IMR-90 (cell line): Measurements from ENCODE around the gene PCSK2. TPM values are rescaled to one million over a fixed set of nuclear protein-coding genes. Genes with fewer than 3 reads are reported as not detected.

Experiments used
- ATAC-seq: fragments of 200-7000 bp; cut with Tn5 transposase; 2 replicates; pipeline ENCODE4 v1.9.1; 2020; ENCODE audit warnings: low read depth, mild to moderate bottlenecking, moderate library complexity
- BruUV-seq: library from RNA; stranded (reverse); fragments of 400-500 nt; replicated peaks from 2 replicates; lab custom pipeline; 2021; lab: Mats Ljungman, UMichigan
- CTCF ChIA-PET: fragments of 300-600 bp; formaldehyde crosslinking; extraction: SDS; loops from one replicate; lab custom pipeline; 2021; ENCODE audit warnings: antibody characterized with exemption; lab: Yijun Ruan, JAX
- POLR2A ChIA-PET: fragments of 300-600 bp; sonication (Branson Sonifier 250); formaldehyde crosslinking; loops from one replicate; lab custom pipeline; 2022; ENCODE audit warnings: antibody characterized with exemption; ENCODE audit not compliant: unreplicated experiment; lab: Charles Lee
- DNase-seq: peaks from one replicate; pipeline ENCODE4 v3.0.0; 2013
- H2AFZ ChIP-seq: replicated peaks from 2 replicates; pipeline ENCODE3; 2013; ENCODE audit warnings: low read length, mild to moderate bottlenecking; ENCODE audit not compliant: poor library complexity
- H2AK5ac ChIP-seq: 2 replicates; pipeline ENCODE4 v1.6.1; 2013; ENCODE audit warnings: low read depth, low read length, inconsistent platforms
- H2AK9ac ChIP-seq: replicated peaks from 2 replicates; pipeline ENCODE3; 2013; ENCODE audit warnings: mild to moderate bottlenecking, low read depth, low read length, moderate library complexity; ENCODE audit not compliant: poor library complexity
- H2BK120ac ChIP-seq: 2 replicates; pipeline ENCODE4 v1.6.1; 2013; ENCODE audit warnings: low read depth, low read length, inconsistent platforms
- H2BK15ac ChIP-seq: 3 replicates; pipeline ENCODE4 v1.6.1; 2013; ENCODE audit warnings: low read depth, low read length, inconsistent platforms
- H2BK20ac ChIP-seq: 2 replicates; pipeline ENCODE4 v1.6.1; 2013; ENCODE audit warnings: low read depth, mild to moderate bottlenecking, inconsistent platforms, low read length, moderate library complexity
- H2BK5ac ChIP-seq: 2 replicates; pipeline ENCODE4 v1.6.1; 2013; ENCODE audit warnings: mild to moderate bottlenecking, low read depth, low read length, inconsistent platforms; ENCODE audit not compliant: poor library complexity, severe bottlenecking
- H3K14ac ChIP-seq: replicated peaks from 2 replicates; pipeline ENCODE4 v1.6.1; 2013; ENCODE audit warnings: low read depth, low read length, inconsistent platforms
- H3K18ac ChIP-seq: 2 replicates; pipeline ENCODE4 v1.6.1; 2013; ENCODE audit warnings: low read depth, low read length, control low read depth
- H3K23ac ChIP-seq: 2 replicates; pipeline ENCODE4 v1.6.1; 2013; ENCODE audit warnings: low read depth, low read length, inconsistent platforms
- H3K27ac ChIP-seq: 2 replicates; pipeline ENCODE4 v1.5.1; 2013; ENCODE audit warnings: mild to moderate bottlenecking, control low read depth, low read length; ENCODE audit not compliant: insufficient read depth
- H3K27me3 ChIP-seq: 2 replicates; pipeline ENCODE4 v1.6.1; 2013; ENCODE audit warnings: low read length; ENCODE audit not compliant: control insufficient read depth, insufficient read depth
- H3K36me3 ChIP-seq: 2 replicates; pipeline ENCODE4 v1.6.1; 2013; ENCODE audit warnings: low read length, mixed read lengths; ENCODE audit not compliant: control insufficient read depth, insufficient read depth
- H3K4ac ChIP-seq: 2 replicates; pipeline ENCODE4 v1.6.1; 2013; ENCODE audit warnings: low read depth, low read length, inconsistent platforms
- H3K4me1 ChIP-seq: 2 replicates; pipeline ENCODE4 v1.6.1; 2013; ENCODE audit warnings: low read length, mixed read lengths; ENCODE audit not compliant: control insufficient read depth, insufficient read depth
- H3K4me2 ChIP-seq: 2 replicates; pipeline ENCODE4 v1.6.1; 2013; ENCODE audit warnings: low read depth, mild to moderate bottlenecking, control low read depth, low read length, moderate library complexity
- H3K4me3 ChIP-seq: 2 replicates; pipeline ENCODE4 v1.5.1; 2013; ENCODE audit warnings: low read depth, mild to moderate bottlenecking, control low read depth, low read length, moderate library complexity; ENCODE audit not compliant: insufficient read depth
- H3K56ac ChIP-seq: 2 replicates; pipeline ENCODE4 v1.6.1; 2013; ENCODE audit warnings: low read length, inconsistent platforms; ENCODE audit not compliant: insufficient read depth; ENCODE audit errors: extremely low read depth
- H3K79me1 ChIP-seq, 2 experiments: 2 replicates each; pipeline ENCODE4 v1.6.1; 2013; ENCODE audit warnings: low read length in 2 of 2, inconsistent platforms in 1 of 2, low read depth in 1 of 2
- H3K9ac ChIP-seq: 2 replicates; pipeline ENCODE4 v1.6.1; 2013; ENCODE audit warnings: low read depth, low read length, control low read depth
- H3K9me1 ChIP-seq: 2 replicates; pipeline ENCODE4 v1.6.1; 2013; ENCODE audit warnings: low read length, inconsistent platforms; ENCODE audit not compliant: insufficient read depth
- H3K9me3 ChIP-seq: 2 replicates; pipeline ENCODE4 v1.6.1; 2013; ENCODE audit warnings: low read length; ENCODE audit not compliant: control insufficient read depth, insufficient read depth
- H4K20me1 ChIP-seq: 2 replicates; pipeline ENCODE4 v1.6.1; 2013; ENCODE audit warnings: low read length, inconsistent platforms; ENCODE audit not compliant: insufficient read depth
- H4K5ac ChIP-seq: 2 replicates; pipeline ENCODE4 v1.6.1; 2013; ENCODE audit warnings: mild to moderate bottlenecking, low read depth, low read length, control low read depth
- H4K8ac ChIP-seq, 2 experiments: 2 replicates each; pipeline ENCODE4 v1.6.1; 2013; ENCODE audit warnings: low read depth in 2 of 2, low read length in 2 of 2, control low read depth in 1 of 2, inconsistent platforms in 1 of 2
- H4K91ac ChIP-seq: 2 replicates; pipeline ENCODE4 v1.6.1; 2013; ENCODE audit warnings: low read depth, low read length, inconsistent platforms; ENCODE audit not compliant: insufficient read depth
- CHD1 ChIP-seq: IDR thresholded peaks from 2 replicates; pipeline ENCODE4 v1.6.1; 2012; ENCODE audit warnings: low read depth, low read length, improper control_type of control experiment
- FOS ChIP-seq: fragments of 150-350 bp; IDR thresholded peaks from 2 replicates; pipeline ENCODE4 v1.6.1; 2016; ENCODE audit warnings: low read depth, low read length
- MAZ ChIP-seq: IDR thresholded peaks from 2 replicates; pipeline ENCODE4 v1.6.1; 2012; ENCODE audit warnings: low read depth, mild to moderate bottlenecking, low read length, improper control_type of control experiment, moderate library complexity, borderline replicate concordance
- SMC3 ChIP-seq: fragments of 150-350 bp; IDR thresholded peaks from 2 replicates; pipeline ENCODE4 v1.6.1; 2016; ENCODE audit warnings: low read depth, mild to moderate bottlenecking, antibody characterized with exemption, low read length, moderate library complexity
- WGBS, 2 experiments: methylation state at CpG; one replicate each; pipeline versions ENCODE4 v1.1.5 to v1.1.7; 2013; ENCODE audit warnings: missing lambda C conversion rate in 2 of 2; ENCODE audit not compliant: insufficient read length in 1 of 2; ENCODE audit errors: extremely low coverage in 2 of 2; 5-methylcytosine and 5-hydroxymethylcytosine counted together
- dilution Hi-C: fragments of 300-500 bp; cut with HindIII; formaldehyde crosslinking; loops from one replicate; pipeline ENCODE4 v1.14.3; 2018; ENCODE audit warnings: low sequenced_read_pairs; ENCODE audit not compliant: unreplicated experiment
- in situ Hi-C: fragments of 300-500 bp; cut with MboI; formaldehyde crosslinking; loops from 3 replicates; pipeline ENCODE4 v1.14.3; 2019; ENCODE audit warnings: low sequenced_read_pairs, inconsistent platforms, mixed read lengths
- intact Hi-C: fragments of 100-400 bp; cut with micrococcal nuclease; formaldehyde crosslinking; loops from 2 replicates; pipeline ENCODE4 v1.10.0; 2022
- polyA plus RNA-seq, 3 experiments: library from polyadenylated mRNA; depleted of rRNA; stranded (reverse); fragments of >200 nt; gene quantifications; 2 replicates each; pipeline ENCODE4 v1.2.3, GENCODE V29; 2012; ENCODE audit warnings: low replicate concordance in 1 of 3
- total RNA-seq: library from RNA; depleted of rRNA; stranded (reverse); fragments of >200 nt; gene quantifications from 2 replicates; pipeline ENCODE4 v1.2.3, GENCODE V29; 2012

PCSK2 gene
- total and polyA plus RNA-seq, 2 of the 4 experiments (the other 2 are of a cell fraction) = not detected

DNA sequence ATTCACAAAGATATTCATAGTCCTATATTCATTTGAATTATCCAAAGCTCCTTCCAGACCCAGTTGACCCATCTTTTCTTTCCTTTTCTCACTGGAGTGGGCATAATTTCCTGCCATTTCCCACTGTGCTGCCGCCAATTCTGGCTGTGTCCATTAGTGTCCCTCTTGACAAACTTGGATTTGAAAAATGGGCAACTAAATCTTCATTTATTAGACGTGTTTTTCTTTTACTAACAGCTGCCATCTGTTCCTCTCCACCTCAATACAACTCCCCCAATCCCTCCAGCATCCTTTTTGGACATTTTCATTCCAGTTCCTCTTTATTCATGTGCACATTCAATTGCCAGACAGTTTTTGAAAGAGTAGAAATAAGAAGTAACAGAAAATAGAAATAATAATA is 90.5 kb downstream of the PCSK2 start:
- Histone ChIP-seq H3K27ac (no peak overlapping the region), H3K56ac (no peak overlapping the region), H3K36me3 (no peaks in the 10 kb centered on the region), H2BK120ac (no peak overlapping the region), H2BK5ac (no peak overlapping the region), H3K4me1 (no peaks in the 10 kb centered on the region), H3K79me1 (no peaks in the 10 kb centered on the region), H4K8ac (no peak overlapping the region), H2BK20ac (no peak overlapping the region), H3K9ac (no peak overlapping the region), H2AK9ac (no peak overlapping the region), H2BK15ac (no peak overlapping the region), H3K4me3 (no peak overlapping the region), H3K4ac (no peak overlapping the region), H3K23ac (no peak overlapping the region), H3K9me3 (no peaks in the 10 kb centered on the region), H4K20me1 (no peaks in the 10 kb centered on the region), H4K91ac (no peak overlapping the region), H3K4me2 (no peak overlapping the region), H3K9me1 (no peaks in the 10 kb centered on the region), H2AFZ (no peak overlapping the region), H3K14ac (no peak overlapping the region), H4K5ac (no peak overlapping the region), H3K27me3 (peaks cover 9% of the 10 kb centered on the region), H3K18ac (no peak overlapping the region), H2AK5ac (no peak overlapping the region)
- intact Hi-C loops = no loop called here
- dilution Hi-C loops = no loop called here
- ChIA-PET CTCF (interaction anchor here (0.6 kb wide), 1 partner anchor 509 kb away, joined by 3 read pairs; no protein-coding TSS in a partner anchor), POLR2A (no interaction called here)
- in situ Hi-C loops = no loop called here
- WGBS, 2 experiments = no CpG with 5 or more reads among the region's 2 CpGs
- no TSS peak for BruUV-seq
- TF ChIP-seq MAZ = no peak
- TF ChIP-seq FOS = no peak
- TF ChIP-seq SMC3 = no peak
- TF ChIP-seq CHD1 = no peak
- ATAC-seq (no peak), DNase-seq (no peak)
